ENCODE results near the gene SLC35B4. TPM values are rescaled to one million over a fixed set of nuclear protein-coding genes. Genes with fewer than 3 reads are reported as not detected.

Gene SLC35B4
- total RNA-seq, 1 donor from 2014 or later, result 6.5 TPM

DNA sequence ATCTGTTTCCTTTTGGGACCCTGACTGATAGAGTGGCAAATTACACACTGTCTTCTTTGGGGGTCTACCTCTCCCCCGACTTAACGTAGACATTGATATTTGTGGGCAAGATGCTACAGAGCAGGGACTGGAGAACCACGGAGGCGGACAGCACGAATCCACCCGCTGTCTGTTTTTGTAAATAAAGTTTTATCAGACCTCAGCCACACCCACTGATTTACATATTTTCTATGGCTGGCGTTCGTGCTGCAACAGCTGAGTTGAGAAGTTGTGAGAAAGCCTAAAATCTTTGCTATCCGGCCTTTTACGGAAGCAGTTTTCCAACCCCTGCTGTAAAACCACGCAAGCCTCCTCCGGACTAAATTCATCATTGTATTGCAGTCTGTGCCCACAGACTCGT lies 17.2 kb upstream of the SLC35B4 start:
- intact Hi-C loops (cut with DNase I), result no loop called here
- no peak for DNase-seq (ENCODE audit: low spot score)

DNA sequence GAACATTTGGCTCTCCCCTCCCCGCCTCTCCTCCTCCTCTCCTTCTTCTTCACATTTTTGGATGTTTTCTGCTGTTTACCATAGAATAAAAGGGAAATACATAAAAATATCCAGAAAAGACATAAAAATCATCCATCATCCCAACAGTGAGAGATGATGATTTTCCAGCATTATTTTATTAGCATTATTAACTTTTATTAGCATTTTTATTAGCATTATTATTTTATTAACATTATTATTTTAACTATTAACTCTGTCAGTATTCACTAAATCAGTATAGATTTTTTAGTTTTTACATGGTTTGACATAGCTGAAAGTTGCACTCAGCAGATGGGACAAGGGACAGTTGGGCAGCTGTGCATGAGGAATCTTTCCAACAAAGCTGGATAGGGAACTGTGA lies 16.2 kb upstream of the SLC35B4 start:
- intact Hi-C loops (cut with DNase I), result no loop called here
- no peak for DNase-seq (ENCODE audit: low spot score)

DNA sequence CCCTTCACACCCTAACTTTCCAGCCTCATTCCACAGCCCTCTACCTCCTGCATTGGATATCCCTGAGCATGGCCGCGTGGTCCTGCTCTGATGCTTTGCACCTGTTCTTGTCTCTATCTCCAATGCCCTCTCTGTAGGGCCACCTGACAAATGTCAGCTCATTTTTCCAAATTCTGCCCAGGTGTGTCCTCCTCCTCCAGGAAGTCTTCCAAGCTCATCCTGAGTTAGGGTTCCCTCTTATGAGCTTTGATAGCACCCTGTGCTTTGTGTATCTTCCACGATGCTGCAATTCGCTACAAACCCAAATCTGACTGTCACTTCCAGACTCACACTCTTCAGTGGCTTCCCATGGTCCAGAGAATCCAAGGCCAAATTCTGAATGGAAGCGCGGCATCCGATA lies 14.7 kb upstream of the SLC35B4 start:
- intact Hi-C loops (cut with DNase I), result no loop called here
- DNase-seq (ENCODE audit: low spot score), result no peak

DNA sequence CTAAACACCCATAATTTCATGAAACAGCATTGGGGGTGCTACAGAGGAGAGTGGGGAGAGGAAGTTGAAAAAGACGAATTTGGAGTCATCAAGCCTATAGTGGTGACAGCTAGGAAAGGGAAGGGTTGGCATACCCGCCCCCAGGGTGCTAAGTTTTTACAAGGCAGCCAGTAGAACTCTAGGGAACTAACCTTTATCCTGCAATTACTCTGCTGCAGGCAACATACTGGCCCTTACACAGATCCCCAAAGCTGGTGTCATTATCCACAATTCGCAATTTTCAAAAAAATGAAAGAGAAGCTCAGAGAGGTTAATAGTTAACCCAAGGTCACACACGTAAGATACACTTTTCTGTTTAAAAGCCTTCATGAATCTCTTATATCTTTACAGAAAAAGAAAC lies 14.2 kb upstream of the SLC35B4 start:
- intact Hi-C loops (cut with DNase I), result no loop called here
- DNase-seq (ENCODE audit: low spot score), result no peak

DNA sequence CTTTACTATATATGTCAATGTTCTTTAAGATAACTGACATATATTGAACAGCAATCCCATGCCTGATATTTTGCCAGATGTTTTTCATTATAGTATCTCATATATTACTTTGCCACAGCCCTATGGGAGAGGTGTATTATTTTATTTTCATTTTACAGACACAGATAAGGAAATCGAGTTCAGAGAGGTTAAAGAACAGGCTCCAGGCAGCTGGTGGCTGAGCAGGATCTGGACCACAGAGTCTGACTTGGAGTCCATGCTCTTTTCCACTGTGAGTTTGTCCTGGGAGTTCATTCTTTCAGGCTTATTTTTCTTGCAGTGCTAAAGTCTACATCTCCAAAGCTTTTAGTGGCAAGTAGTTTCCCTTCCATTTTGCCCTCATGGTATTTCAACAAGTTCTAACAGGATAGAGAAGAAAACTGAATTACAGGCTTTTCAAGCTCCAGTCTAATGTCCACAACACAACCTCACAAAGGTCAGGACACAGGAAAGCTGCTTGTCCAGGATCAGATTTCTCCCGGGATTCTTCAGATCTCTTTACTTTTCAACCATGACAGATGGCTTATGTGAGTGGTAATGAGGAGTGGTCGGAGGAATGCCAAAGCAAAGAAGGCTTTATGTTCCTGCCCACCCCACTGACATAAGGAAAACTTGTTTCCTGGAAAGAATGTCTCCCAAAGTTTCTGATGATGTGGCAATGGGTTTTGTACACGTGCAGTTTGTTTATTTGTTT lies 13.1 kb upstream of the SLC35B4 start:
- no peak for DNase-seq (ENCODE audit: low spot score)
- intact Hi-C loops (cut with DNase I), result no loop called here

DNA sequence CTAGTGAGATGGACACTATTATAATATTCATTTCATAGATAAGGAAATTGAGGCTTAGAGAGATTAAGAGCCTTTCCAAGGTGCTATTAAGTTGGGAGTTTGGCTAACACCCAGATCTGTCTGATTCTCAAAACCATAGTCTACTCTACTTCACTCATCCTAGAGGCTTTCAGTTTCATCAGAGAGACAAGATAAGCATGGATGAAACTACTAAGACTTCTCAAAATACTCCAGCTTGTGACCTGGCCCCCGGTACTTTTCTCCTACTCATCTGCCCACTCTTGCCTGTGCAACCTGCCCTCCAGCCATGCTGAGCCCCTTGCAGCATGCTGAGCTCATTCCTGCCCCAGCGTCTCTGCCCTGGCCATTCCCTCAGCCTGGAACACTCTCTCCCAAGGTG lies 12.2 kb upstream of the SLC35B4 start:
- intact Hi-C loops (cut with DNase I), result no loop called here
- no peak for DNase-seq (ENCODE audit: low spot score)

DNA sequence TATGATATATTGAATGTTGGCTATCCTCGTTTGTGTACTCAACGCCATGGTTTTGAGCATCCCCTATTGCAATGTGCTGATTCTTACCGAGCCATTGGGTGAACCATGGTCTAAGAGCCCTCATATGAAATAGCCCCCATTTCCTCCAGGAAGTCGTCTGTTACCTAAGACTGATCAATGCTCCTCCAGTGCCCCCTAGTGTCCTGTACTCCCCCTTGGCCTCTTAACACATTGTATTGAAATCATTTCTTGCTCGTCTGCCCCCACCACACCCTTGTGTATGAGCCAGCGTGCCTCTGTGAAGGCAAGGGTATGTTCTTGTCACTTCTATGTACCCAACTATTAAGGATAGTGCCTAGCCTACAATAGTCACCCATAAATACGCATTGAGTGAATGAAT lies 11.2 kb upstream of the SLC35B4 start:
- DNase-seq (ENCODE audit: low spot score), result no peak
- intact Hi-C loops (cut with DNase I), result no loop called here

DNA sequence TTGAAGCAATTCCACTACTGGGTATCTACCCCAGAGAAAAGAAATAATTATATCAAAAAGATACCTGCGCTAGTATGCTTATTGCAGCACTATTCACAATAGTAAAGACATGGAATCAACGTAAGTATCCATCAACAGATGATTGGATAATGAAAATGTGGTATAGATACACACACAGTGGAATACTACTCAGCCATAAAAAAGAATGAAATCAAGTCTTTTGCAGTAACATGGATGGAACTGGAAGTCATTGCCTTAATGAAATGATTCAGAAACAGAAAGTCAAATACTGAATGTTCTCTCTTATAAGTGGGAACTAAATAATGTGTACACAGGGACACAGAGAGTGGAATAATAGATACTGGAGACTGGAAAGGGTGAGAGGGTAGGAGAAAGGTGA lies 7.4 kb upstream of the SLC35B4 start:
- DNase-seq (ENCODE audit: low spot score), result no peak
- intact Hi-C loops (cut with DNase I), result no loop called here

DNA sequence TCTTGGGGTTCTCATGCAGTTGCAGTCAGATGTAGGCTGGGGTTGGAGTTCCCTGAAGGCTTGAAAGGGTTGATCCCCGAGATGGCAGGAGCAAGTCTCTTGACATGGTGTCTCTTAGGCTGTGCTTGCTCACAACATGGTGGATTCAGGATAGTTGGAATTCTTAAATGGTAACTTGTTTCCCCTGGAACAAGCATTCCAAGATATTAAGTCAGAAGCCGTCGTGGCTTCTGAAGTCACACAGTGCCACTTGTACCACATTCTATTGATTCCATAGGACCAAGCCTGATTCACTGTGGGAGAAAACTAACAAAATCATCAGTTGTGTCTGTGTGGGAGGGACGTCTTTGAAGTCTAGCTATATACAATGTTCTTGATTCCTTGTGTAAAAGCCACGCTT lies 3.5 kb upstream of the SLC35B4 start:
- DNase-seq (ENCODE audit: low spot score), result no peak
- intact Hi-C loops (cut with DNase I), result no loop called here

DNA sequence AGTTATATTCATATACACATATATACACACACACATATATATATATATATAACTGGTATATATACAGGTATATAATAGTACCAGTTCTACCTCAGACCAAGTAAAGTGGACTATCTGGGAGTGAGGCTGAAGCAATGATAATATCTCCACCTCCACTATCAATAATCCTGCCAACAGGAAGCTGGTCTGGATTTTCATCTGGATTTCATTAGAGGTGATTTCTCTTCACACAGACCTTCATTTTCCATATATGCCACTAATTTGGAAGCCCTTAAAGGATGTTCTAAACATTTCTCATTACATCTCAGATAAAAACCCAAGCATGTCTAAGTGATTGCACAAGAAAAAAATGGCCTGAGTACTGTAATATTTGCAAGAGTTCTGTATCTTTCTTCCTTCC lies 1.7 kb upstream of the SLC35B4 start:
- DNase-seq (ENCODE audit: low spot score), result no peak
- intact Hi-C loops (cut with DNase I), result loop anchor here (5.0 kb wide), 1 partner anchor 191 kb away; the partner anchor contains the start of gene LRGUK

DNA sequence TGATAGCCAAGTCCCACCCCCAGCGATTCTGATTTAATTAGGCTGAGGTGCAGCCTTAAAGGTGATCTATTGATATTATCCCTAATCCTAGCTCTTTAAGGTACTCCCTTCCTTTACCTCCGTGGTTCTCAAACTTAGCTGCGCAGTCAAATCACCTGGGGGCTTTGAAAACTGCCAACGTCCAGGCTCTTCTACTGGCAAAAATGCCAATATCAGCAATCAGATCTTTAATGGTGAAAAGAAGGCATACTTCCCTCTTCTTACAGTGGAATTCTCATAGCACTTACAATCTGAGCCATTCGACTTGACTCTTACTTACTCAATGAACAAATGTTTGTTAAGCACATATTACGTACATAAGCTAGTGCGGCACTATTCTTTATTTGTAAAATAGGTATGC lies 704 bp upstream of the SLC35B4 start:
- DNase-seq (ENCODE audit: low spot score), result no peak
- intact Hi-C loops (cut with DNase I), result loop anchor here (5.0 kb wide), 1 partner anchor 190 kb away; the partner anchor contains the start of gene LRGUK

DNA sequence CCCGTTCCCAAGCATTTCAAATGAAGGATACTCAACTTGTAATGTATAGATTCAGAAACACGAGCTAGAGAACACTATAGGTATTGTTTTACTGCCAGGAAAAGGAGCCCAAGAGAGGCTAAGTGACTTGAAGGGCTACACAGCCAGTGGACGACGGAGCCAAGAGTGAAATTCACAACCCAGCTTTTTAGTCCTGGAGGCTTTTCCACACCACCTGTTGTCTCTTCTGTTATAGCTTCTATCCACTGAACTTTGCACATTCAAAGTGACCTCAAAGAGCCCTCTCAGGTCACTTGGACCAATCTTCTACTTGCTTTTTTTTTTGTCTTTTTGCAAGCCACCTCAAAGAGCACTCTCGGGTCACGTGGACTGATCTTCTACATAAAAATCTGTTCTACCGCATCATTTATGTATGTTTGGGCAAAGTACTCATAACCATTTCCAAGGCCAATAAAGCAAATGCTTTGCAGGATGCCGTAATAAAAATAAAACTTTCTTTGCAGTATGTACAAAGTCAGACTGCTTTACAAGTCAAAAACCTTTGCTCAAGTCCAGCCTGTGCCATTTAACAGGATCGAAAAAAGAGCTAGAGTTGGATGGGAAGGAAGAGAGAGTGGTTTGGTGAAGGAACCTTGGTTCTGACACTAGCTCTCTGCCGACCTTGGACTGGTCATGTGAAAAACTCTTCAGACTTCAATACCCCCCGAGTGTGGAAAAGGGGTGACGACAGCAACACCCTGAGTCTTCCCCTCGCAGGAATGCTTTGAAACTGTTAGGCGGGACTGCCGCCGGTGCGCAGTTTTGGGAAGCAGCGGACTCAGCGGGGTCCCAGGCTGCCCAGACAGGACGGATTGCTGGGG lies 821 bp downstream of the SLC35B4 start:
- intact Hi-C loops (cut with DNase I), result loop anchor here (5.0 kb wide), 1 partner anchor 189 kb away; the partner anchor contains the start of gene LRGUK
- peak; percentile 75 for DNase-seq (ENCODE audit: low spot score)

DNA sequence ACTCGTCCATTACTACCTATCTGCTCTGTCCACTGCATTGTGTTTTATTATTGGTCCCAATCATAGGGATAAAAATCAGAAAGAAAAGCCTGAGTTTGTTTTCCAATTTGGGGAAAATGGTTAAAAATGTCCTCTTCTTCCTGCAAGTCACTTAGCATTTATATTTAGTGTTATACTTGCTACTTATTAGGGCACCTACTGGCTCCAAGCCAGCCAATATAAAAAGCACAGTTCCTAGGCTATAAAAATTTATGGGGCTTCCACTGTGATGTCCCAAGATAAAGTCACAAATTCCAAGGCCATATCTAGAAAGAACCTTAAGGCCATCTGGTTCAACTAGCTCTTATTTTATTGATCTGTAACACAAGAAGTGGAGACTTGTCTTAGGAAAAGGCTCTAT lies 3.2 kb downstream of the SLC35B4 start:
- DNase-seq (ENCODE audit: low spot score), result no peak
- intact Hi-C loops (cut with DNase I), result no loop called here

DNA sequence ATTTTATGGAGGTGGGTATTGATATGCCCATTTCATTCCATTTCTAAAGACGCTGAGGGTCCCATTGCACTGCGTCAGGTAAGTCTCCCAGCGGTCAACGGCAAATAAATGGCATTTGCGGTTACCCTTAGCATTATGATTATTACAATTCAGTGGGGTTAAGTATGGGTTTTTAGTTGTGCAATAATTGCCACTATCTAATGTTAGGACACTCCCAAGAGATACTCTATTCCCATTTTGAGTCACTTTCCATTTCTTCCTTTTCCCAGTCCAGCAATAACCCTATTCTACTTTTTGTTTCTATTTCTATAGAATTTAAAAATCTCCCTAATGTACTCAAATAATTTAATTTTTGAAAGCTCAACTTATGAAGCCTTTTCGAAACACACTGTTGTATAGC lies 4.0 kb downstream of the SLC35B4 start:
- intact Hi-C loops (cut with DNase I), result no loop called here
- no peak for DNase-seq (ENCODE audit: low spot score)

DNA sequence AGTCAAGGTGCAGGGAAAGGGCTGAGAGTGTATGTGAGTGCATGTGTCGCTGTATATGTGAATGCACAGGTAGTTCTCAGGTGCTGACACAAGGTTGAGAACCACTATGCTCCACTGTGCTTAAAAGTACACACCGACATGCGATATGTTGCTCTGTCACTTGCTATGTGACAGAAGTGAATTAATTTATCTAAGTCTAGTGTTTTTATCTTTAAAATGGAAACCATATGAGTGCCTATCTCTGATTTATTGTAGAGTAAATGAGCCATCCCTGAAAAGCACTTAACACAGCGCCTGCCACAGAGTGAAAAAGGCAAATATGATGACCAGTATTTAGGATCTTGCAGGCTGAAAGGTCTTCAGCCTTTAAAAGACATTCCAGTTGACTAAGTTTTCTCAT lies 4.9 kb downstream of the SLC35B4 start:
- DNase-seq (ENCODE audit: low spot score), result no peak
- intact Hi-C loops (cut with DNase I), result no loop called here

DNA sequence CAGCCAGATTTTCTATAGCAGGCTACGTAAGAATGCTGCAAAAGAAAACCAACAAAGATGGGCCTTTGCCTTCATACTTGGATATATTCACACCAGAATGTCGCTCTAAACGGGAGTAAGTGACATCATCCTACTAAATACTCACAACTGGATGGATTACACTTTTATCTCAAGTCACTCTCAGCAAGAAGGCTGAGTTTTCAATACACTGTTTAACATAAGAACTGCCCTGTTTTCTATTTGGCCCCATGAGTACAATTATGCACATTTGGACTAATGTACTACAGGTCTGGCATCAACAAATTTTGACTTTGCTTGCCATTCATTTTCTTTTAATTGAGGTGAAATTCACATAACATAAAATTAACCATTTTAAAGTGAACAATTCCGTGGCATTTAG lies 8.2 kb downstream of the SLC35B4 start:
- intact Hi-C loops (cut with DNase I), result no loop called here
- DNase-seq (ENCODE audit: low spot score), result no peak

DNA sequence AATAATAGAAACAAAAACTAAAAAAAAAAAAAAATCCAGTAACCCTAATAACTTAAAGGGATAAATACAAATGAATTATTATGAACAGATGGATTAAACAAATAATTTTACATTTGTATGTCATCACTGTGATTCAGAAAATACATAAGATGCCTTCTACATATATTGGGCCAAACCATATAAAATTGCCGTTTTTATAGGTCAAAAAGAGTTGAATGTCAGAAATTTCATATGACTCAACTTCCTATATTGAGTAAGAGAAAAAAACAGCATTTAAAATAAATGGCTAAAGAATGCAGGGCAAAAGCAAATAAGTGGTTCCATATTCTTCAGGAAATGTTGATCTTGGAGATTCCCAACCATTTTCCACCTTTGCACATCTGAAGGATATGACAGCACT lies 9.4 kb downstream of the SLC35B4 start:
- no peak for DNase-seq (ENCODE audit: low spot score)
- intact Hi-C loops (cut with DNase I), result no loop called here

DNA sequence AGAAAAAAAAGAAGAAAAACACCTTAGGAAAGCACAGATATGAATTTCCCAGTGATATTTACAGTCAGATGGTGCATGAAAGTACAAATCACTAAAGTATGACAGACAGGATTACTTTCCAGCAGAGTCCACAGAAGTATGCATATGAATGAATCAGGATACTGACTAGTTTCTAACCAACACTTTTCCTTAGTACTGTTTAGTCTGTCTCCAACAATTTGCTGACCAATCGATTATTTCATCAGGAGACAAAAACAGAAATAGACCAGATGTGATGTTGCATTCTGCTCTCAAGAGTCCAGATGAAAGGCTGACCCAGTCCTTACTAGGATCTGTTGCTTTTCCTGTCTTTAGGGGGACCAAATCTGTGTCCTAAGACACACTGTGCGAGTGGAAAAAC lies 14.6 kb downstream of the SLC35B4 start:
- no peak for DNase-seq (ENCODE audit: low spot score)
- intact Hi-C loops (cut with DNase I), result no loop called here

DNA sequence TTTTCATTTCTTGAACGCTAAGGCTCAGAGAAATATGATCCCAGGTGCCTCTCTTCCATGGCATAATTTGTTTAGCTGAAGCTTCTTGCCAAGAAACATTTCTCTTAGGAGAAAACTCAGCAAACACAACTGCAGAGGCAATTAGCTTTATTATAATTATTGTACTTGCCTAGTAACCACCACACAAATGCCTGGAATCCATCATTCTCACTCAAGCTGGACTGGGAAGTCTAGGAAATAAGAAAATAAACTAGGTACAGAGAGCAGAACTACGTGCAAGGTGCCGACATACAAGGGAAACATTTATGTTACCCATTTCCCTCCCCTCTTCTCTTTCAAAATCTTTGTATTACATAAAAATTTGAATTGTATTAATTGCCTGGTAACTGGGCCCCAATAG lies 15.1 kb downstream of the SLC35B4 start:
- DNase-seq (ENCODE audit: low spot score), result no peak
- intact Hi-C loops (cut with DNase I), result no loop called here

DNA sequence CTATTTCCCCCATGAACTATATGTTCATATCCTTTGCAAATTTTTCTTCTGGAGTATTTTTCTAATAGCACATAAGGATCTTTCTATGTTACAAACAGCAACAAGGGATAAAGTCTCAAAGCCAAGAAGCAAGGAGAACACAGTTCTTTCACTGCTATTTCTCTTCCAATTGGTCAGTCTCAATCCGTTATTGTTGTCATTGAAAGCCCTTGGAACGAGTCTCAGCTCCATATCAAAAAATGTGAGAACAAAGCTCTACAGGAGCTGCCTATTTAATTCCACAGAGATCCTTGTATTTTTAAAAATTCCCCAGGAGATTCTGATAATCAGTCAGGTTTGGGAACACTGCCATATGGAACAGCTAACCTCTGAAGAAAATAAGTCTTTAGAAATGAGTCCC lies 15.7 kb downstream of the SLC35B4 start:
- intact Hi-C loops (cut with DNase I), result no loop called here
- no peak for DNase-seq (ENCODE audit: low spot score)
